Measurements from ENCODE around the gene PDXP. TPM values are rescaled to one million over a fixed set of nuclear protein-coding genes. Genes with fewer than 3 reads are reported as not detected.

Gene PDXP
- total RNA-seq, 1 experiment from 2014 or later, result 42.7 TPM

- TF ChIP-seq JUND (IDR thresholded peaks at IDR 0.05) (no peak), SP1 (IDR thresholded peaks at IDR 0.05; ENCODE audit: low read depth) (no peak), TCF7L2 (IDR thresholded peaks at IDR 0.05; ENCODE audit: borderline replicate concordance, extremely low read depth, insufficient read depth, insufficient read length) (no peak), ELF1 (IDR thresholded peaks at IDR 0.05; ENCODE audit: borderline replicate concordance, low read depth) (no peak), RAD21 (IDR thresholded peaks at IDR 0.05; ENCODE audit: low read depth) (no peak)
Measured at GRCh38 chr22:37705205-37705604, 46.7 kb downstream of the PDXP start (continued).

- no peaks in the 10 kb centered on the region for H3K9me2 ChIP-seq (ENCODE audit: insufficient read depth)
- POLR2A ChIA-PET, result no interaction called here
- peaks cover 0 to 2% of the 10 kb centered on the region in 2 experiments; a peak in 1 of 4 replicates for H3K4me1 ChIP-seq (ENCODE audit: control insufficient read depth in 1 of 2, insufficient read depth in 2 of 2, low read length in 2 of 2)
- BruUV-seq (replicated peaks), result no TSS peak
- intact Hi-C loops (cut with micrococcal nuclease), result no loop called here
- no peak overlapping the region for H3K4me2 ChIP-seq (ENCODE audit: low read length)
- no peaks in the 10 kb centered on the region for H3K27me3 ChIP-seq (ENCODE audit: insufficient read depth, low read length)
- no peaks in the 10 kb centered on the region for H3K79me2 ChIP-seq (ENCODE audit: insufficient read depth, low read length)
- TF ChIP-seq EZH2 (IDR thresholded peaks at IDR 0.05) (no peak), ZNF274 (IDR thresholded peaks at IDR 0.05; ENCODE audit: low read depth, low read length) (no peak), CEBPB (IDR thresholded peaks at IDR 0.05; ENCODE audit: low read depth) (no peak), CBX3 (IDR thresholded peaks at IDR 0.05; ENCODE audit: low read depth) (no peak), EGR1 (IDR thresholded peaks at IDR 0.05; ENCODE audit: low read depth) (no peak), SRF (IDR thresholded peaks at IDR 0.05; ENCODE audit: low read depth) (no peak), POLR2AphosphoS5 (IDR thresholded peaks at IDR 0.05; ENCODE audit: low read depth, low read length) (no peak), FOSL1 (IDR thresholded peaks at IDR 0.05; ENCODE audit: low read depth) (no peak), ZFX (IDR thresholded peaks at IDR 0.05) (no peak), REST (IDR thresholded peaks at IDR 0.05; ENCODE audit: low read depth) (no peak), SP1 (IDR thresholded peaks at IDR 0.05; ENCODE audit: low read depth) (no peak), MAX (IDR thresholded peaks at IDR 0.05) (no peak), YY1 (IDR thresholded peaks at IDR 0.05; ENCODE audit: extremely low read depth, insufficient replicate concordance, low read depth, low read length) (no peak), TCF7L2 (IDR thresholded peaks at IDR 0.05; ENCODE audit: borderline replicate concordance, extremely low read depth, insufficient read depth, insufficient read length) (no peak)
- ATAC-seq (no peak), DNase-seq (ENCODE audit: low read depth, low spot score) (no peak)
- H4K20me1 ChIP-seq (ENCODE audit: insufficient read depth), result no peaks in the 10 kb centered on the region
- no peak overlapping the region for H3K9ac ChIP-seq (ENCODE audit: low read length)
- H3K4me3 ChIP-seq (replicated peaks in 1 of 2; ENCODE audit: low read depth in 1 of 2, low read length in 2 of 2), result no peak overlapping the region
- H3K36me3 ChIP-seq (ENCODE audit: control insufficient read depth in 1 of 2, insufficient read depth in 2 of 2, low read length in 2 of 2), result no peaks in the 10 kb centered on the region
- H2AFZ ChIP-seq (ENCODE audit: low read depth, low read length, poor library complexity, severe bottlenecking), result no peak overlapping the region
- no peaks in the 10 kb centered on the region for H3K9me3 ChIP-seq (ENCODE audit: control insufficient read depth in 1 of 2, insufficient read depth in 1 of 2, low read depth in 1 of 2, low read length in 2 of 2)
- CTCF ChIA-PET, result no interaction called here
- H3K27ac ChIP-seq (ENCODE audit: low read depth, low read length), result no peak overlapping the region
- RAD21 ChIA-PET (ENCODE audit: low non-redundant PET in 1 of 2, low total read pairs in 2 of 2, uncharacterized antibody in 2 of 2, unreplicated experiment in 2 of 2), result no interaction called here
Measured at GRCh38 chr22:37708580-37709444, 50.3 kb downstream of the PDXP start.

Data from HCT116 (cell line).